ENCODE results near the gene ZFTA. TPM values are rescaled to one million over a fixed set of nuclear protein-coding genes. Genes with fewer than 3 reads are reported as not detected.
A peak's percentile ranks its signal among the peaks of the same experiment; 100 is the strongest.
"Not testable (repeated sequence)": the region's sequence is repeated elsewhere in the genome, so short reads cannot be mapped to it uniquely, and the experiment has no call there.

The ZFTA gene
- total RNA-seq = 16.4 TPM
- long read RNA-seq, partial matches to known transcripts = 3 of 39 reads
- long read RNA-seq, other reads (novel, unspliced or antisense) = 34 of 39 reads

DNA sequence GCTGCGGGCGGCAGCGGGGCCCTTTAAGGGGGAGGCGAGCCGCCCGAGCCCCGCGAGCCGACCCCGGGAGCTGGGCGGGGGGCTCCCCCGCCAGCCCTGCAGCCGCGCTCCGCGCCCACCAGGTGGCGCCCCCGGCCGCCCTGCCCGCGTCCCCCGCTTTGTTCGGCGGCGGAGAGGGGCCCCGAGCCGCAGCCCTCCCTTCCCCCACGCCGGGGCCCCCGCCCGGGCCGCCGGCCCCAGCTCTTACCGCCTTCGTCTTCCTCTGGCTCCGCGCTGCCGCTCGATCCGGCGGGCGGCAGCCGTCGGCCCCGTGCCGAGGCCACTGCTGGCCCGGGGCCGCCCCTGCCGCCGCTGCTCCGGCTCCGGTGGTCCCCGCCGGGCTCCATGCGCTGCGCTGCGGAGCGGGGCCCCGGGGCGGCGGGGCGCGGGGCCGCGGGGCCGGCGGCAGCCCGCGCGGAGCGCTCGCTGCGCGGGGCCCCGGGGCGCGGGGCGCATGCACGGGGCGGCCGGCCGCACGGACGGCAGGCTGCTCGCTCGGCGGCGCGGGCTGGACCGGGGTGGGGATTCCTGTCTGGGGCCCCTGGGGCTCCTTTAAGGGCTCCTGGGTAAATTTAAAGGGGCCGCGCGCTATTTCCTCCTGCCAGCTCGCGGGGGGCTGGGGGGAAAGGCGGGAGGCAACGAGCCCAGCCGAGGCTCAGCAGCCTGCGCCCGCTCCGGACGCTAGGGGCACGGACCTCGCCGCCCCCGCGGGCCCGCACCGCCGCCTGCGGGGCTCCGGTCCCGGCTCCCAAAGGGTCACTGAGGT is at the start of gene ZFTA:
Gene ZFTA (minus strand): TSS at position 539 of the 805 bp plus-strand sequence. CDS start 153 bp downstream, at position 386.
- intact Hi-C loops (cut with micrococcal nuclease) = no loop called here
- DNase-seq = peak; percentile 84
- ATAC-seq = peak; percentile 42

DNA sequence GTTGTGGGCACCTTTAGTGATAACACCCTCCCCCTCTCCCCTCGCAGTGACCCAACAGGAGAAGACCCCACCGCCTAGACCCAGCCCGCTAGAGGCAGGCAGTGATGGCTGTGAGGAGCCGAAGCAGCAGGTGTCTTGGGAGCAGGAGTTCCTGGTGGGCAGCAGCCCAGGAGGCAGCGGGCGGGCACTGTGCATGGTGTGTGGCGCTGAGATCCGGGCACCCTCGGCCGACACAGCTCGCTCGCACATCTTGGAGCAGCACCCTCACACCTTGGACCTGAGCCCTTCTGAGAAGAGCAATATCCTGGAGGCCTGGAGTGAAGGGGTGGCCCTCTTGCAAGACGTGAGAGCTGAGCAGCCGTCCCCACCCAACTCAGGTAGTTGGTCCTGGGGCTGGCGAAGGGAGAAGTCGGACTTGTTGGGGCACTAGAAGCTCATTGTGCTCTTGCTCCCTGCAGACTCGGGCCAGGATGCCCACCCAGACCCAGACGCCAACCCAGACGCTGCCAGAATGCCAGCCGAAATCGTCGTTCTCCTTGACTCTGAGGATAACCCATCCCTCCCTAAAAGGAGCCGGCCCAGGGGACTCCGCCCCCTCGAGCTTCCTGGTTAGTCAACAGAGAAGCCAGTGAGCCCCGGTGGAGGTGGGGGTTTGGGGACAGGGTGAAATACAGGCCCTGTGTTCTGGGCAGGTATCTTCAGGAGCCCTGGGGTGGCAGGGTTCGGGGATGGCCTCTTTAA is 49.4 kb upstream of the ZFTA start:
- intact Hi-C loops (cut with micrococcal nuclease) = no loop called here
- no peak for ATAC-seq

DNA sequence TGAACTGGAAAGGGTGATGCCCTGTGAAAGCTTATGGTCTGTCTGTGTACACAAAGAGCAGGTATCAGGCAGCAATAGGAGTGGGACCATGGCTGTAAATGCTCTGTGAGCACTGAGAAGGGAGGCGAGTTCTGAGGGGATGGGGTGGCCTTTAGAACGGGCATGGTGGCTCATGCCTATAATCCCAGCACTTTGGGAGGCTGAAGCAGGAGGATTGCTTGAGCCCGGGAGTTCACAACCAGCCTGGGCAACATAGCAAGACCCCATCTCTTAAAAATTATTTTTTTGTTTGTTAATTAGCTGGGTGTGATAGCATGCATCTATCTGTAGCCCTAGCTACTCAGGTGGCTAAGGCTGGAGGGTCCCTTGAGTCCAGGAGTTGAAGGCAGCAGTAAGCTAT is 48.2 kb upstream of the ZFTA start:
- no peak for ATAC-seq
- intact Hi-C loops (cut with micrococcal nuclease) = no loop called here
- DNase-seq = no peak

More for the DNA sequence above, 49.4 kb upstream of the ZFTA start:
- DNase-seq = no peak

DNA sequence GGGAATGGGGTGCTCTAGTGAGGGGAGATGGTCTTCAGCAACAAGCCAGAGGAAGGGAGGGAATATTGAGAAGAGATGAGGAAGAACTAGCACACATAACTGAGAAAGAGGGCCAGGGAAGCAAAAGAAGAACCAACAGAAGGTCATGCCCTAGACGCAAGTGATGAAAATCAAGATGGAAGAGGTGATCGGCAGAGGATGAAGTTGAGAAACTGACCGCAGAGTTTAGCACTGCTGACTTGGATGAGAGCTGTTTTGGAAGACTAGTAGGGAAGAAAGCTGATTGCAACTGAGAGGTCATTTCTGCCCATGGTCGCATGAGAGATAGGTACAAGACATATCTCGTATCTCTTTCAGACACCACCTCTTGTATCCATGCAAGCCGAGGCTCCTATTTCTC is 47.6 kb upstream of the ZFTA start:
- DNase-seq = no peak
- no peak for ATAC-seq
- intact Hi-C loops (cut with micrococcal nuclease) = no loop called here

DNA sequence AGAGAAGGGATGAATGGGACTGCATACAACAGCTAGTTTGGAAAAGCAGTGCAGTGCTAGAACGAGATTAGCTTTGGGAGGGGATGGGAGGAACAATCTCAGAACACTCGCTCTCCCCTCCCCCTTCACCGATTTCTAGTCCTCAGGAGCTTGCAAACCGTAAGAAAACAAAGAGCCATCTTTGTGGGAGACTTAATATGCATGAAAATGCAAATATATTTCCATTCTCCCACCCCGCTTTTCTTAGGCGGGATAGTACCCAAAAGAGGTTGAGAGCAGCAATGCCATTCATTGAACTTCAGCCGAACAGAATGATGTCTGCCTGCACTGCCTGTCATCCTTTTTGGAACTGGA is 45.8 kb upstream of the ZFTA start:
- no peak for ATAC-seq
- intact Hi-C loops (cut with micrococcal nuclease) = no loop called here

DNA sequence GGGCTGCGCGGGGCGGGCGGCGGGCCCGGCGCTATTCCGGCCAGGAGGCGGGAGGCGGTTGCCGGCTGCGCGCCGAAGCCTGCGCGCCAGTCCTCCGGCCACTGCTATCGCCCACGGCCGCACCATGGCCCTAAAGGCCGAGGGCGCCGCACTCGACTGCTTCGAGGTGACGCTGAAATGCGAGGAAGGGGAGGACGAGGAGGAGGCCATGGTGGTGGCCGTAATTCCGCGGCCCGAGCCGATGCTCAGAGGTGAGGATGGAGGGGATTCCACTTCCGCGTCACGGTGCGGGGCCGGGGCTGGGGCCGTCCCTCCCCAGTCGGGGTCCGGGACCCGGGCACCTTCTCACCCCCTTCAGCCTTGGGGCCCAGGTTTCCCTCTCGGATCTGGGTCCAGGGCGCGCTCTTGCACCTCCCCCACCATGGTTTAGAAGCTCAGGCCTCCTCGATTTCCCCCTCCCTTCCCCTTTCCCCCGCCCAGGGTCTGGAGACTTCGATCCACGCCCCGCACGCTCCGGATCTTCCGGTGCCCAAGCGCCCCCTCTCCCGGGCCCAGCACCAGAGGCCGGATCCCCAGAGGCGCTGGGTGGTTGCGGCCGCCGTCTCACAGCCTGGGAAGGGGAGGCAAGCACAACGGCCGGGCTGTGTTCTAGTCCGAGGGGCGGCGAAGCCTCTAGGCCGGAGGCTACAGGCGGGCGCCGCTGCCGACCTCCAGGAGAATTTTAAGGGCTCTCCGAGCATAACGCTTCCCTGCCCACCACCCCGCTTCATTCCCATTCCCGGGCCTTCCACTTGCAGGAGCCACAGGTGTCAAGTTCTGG is 45.2 kb upstream of the ZFTA start:
- ATAC-seq (peak; percentile 67), DNase-seq (peak; percentile 74)
- intact Hi-C loops (cut with micrococcal nuclease) = no loop called here

More for the DNA sequence above, 45.8 kb upstream of the ZFTA start:
- DNase-seq = no peak

DNA sequence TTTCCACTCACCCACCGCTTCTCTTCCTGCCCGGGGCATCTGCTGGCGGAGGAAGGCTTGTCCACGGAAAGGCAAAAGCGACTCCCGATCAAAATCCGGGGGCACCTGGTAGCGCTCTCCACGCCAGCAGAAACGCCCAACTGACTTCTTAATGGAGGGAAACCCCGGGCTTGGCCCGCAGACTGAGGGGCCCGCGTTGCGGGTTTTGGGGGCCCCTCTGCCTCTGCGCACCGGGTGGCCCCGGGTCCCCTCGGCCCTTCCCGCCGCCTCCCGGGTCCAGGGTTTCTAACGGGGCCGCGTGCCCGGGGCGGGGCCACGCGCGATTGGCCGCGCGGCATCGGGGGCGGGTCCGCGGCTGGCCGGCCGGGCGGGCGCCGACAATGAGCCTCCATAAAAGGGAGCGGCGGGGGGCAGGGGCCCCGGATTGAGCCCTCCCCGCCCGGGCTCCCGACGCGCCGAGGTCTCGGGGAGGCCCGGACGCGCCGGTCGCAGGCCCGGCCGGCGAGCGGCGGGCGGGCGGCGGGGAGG is 44.5 kb upstream of the ZFTA start, which contains the start of gene SPINDOC:
Gene SPINDOC (plus strand): TSS at position 422 of the 528 bp plus-strand sequence. CDS start 231 bp downstream, outside the sequence.
- ATAC-seq (peak; percentile 94), DNase-seq (peak; percentile 90)
- intact Hi-C loops (cut with micrococcal nuclease) = no loop called here

DNA sequence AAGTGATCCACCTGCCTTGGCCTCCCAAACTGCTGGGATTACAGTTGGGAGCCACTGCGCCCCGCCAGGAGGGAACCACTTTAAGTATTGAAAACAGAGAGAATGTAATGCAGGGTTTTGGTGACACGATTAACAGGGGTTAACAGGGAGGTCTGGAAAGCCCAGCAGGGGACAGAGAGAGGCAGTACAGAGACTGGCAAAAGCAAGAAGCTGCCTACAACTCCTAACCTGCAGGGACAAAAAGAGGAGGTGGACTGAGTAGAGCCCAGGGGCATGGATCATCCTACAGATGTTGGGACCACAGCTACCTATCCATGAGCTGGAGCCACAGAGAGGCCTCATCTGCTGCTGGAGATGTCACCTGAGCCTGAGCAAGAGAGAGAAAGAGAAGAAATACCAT is 42.9 kb upstream of the ZFTA start:
- no peak for ATAC-seq
- no peak for DNase-seq
- intact Hi-C loops (cut with micrococcal nuclease) = no loop called here

DNA sequence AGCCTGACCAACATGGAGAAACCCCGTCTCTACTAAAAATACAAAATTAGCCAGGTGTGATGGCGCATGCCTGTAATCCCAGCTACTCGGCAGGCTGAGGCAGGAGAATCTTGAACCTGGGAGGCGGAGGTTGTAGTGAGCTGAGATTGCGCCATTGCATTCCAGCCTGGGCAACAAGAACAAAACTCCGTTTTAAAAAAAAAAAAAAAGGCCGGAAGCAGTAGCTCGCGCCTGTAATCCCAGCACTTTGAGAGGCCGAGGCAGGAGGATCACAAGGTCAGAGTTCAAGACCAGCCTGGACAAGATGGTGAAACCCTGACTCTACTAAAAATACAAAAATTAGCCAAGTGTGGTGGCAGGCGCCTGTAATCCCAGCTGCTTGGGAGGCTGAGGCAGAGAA is 41.8 kb upstream of the ZFTA start:
- DNase-seq; intact Hi-C loops (cut with micrococcal nuclease); ATAC-seq: not testable (repeated sequence)

DNA sequence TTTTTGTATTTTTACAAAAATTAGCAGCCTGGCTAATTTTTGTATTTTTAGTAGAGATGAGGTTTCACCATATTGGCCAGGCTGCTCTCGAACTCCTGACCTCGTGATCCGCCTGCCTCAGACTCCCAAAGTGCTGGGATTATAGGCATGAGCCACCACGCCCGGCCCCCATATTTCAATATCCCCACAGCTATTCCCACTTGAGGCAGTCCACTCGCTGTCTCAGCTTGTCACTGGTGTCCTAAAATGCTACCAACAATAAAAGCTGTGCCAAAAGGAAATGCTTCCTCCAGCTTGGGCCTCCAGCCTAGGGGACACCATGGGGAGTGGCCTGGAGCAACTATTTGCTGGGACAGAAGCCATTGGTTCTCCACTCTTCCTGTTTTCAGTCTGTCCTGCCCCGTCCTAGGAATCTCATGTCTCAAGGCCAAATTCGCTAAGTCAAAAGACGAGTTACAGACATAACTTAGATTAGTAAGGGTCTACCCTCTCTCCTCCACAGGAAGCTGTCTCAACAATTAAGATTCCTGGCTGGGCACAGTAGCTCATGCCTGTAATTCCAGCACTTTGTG is 37.4 kb upstream of the ZFTA start:
- intact Hi-C loops (cut with micrococcal nuclease) = no loop called here
- ATAC-seq (peak; percentile 82), DNase-seq (no peak)

DNA sequence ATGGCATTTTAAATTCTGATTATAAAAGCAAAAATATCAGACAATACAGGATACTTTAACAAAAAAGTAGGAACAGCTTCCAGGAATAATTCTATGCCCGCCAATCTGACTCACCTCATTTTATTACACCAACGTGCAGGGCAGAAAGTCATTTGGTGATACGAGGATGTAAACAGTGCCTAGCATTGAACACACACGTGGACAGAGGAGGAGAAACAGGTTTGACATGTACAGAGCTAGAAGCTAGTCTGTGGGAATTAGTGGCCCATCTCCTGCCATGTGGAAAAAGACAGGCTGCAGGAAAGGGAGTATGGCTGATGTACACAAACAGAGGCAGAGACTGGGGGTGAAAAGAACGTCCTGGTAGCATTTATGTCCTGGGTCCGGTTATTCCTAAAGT is 35.7 kb upstream of the ZFTA start:
- intact Hi-C loops (cut with micrococcal nuclease) = no loop called here
- ATAC-seq = no peak

DNA sequence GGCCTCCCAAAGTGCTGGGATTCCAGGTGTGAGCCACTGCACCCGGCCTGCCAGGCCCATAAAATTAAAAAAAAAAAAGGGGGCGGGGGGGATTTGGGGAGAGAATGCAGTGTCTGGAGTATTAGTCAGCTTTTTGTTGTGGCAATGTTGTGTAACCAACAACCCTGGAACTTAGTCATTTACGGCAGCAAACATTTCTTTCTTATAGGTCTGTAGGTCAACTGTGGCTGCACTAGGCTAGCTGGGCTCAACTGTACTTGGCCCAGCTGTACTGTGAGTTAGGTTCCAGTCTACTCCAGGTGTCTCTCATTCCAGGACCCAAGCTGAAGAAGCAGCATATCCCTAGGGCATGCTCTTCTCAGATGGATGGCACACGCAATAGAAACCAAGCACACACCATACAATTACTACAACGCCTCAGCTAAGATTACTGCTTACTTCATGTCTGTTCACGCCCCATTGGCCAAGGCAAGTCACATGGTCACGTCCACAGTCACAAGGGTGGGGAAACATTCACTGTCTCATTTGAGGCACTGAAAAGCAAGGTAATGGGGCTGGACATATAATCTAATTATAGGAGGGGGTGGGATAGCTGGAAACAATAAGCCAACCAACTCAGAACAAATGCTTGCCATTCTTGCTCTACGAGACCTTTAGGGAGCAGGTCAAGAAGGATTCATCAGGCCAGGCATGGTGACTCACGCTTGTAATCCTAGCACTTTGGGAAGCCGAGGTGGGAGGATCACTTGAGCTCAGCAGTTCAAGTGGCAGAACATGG is 34.3 kb upstream of the ZFTA start:
- DNase-seq (no peak), ATAC-seq (no peak)
- intact Hi-C loops (cut with micrococcal nuclease) = no loop called here

More for the DNA sequence above, 35.7 kb upstream of the ZFTA start:
- no peak for DNase-seq

DNA sequence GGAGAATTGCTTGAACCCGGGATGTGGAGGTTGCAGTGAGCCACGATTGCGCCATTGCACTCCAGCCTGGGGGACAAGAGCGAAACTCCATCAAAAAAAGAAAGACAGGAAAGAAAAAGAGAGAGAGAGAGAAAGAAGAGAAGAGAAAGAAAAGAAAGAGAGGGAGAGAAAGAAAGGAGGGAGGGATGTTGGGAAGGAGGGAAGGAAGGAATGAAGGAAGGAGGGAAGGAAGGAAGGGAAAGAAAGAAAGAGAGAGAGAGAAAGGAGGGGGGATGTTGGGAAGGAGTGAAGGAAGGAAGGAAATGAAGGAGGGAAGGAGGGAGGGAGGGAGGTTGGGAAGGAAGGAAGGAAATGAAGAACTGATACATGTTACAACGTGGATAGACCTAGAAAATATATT is 32.3 kb upstream of the ZFTA start:
- no peak for ATAC-seq
- intact Hi-C loops (cut with micrococcal nuclease) = no loop called here
- DNase-seq = no peak

DNA sequence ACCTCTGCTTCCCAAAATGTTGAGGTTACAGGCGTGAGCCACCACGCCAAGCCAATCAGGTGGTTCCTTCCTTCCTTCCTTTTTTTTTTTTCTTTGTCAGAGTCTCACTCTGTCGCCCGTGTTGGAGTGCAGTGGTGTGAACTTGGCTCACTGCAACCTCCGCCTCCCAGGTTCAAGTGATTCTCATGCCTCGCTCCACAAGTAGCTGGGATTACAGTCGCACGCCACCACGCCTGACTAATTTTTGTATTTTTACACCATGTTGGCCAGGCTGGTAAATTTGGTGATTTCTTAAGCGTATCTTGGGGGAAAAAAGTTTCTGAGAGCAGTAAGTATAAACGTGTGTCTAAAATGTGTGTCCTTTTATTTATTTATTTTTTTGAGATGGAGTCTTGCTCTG is 26.5 kb upstream of the ZFTA start:
- intact Hi-C loops (cut with micrococcal nuclease) = no loop called here
- no peak for DNase-seq
- ATAC-seq = no peak

DNA sequence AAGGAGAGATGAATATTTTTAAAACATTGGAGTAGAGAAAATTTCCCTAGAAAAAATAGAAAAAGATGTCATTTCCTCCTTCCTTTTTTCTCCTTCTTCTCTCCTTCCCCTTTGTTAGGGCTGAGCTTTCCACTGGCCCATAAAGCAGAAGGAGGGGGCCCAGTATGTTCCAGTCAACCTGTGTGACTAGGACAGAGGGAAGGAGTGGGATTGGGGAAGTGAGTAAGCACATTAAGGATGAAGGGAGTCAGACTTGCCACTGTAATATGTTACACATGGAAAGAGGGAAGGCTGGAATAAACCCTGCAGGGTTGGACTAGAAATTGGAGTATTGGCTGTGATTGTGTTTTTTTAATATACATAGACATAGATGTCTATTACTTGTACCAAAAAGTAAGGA is 24.6 kb upstream of the ZFTA start:
- intact Hi-C loops (cut with micrococcal nuclease) = no loop called here
- DNase-seq = no peak
- ATAC-seq = no peak

DNA sequence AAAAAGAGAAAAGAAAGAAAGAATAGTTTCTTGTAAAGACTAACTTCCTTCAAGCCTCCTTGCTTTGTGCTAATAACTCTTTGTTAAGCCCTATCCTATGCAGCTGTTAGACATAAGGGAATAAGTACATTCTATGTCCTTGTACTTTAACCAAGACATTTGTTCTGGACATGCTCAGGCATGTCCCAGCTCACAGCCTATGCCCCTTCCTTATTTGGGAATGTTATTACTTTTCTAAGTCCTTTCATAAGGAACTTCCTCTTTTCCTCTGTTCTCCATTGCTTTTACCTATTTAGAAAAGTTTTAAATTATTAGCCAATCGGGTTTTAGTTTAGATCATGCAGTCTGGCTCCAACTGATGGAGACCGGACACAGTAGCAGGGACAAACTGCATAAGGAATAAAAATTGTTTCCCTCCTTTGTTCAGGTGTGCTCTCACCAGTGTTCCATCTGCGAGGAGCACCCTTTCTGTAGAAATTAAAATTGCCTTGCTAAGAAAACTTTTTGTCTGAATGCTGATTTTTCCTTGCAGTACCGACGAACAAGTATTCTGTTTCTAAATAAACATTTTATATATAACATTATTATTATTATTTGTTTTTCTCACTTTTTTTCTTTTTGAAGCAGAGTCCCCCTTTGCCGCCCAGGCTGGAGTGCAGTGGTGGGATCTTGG is 23.1 kb upstream of the ZFTA start:
- intact Hi-C loops (cut with micrococcal nuclease) = no loop called here
- no peak for ATAC-seq
- no peak for DNase-seq

DNA sequence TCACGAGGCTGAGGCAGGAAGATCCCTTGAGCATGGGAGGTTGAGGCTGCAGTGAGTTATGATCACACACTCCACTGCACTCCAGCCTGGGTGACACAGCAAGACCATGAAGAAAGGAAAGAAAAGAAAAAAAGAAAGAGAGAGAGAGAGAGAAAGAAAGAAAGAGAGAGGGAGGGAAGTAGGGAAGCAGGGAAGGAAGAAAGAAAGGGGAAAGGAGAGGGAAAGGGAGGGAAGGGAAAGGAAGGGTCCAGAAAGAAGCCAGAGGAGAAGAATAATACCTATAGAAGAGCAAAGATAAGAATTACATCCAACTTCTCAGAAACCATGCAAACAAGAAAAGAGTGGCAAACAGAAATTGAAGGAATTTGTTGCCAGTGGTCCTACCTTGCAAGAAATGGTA is 17.2 kb upstream of the ZFTA start:
- no peak for ATAC-seq
- intact Hi-C loops (cut with micrococcal nuclease) = no loop called here
- no peak for DNase-seq
